K562 (cell line): ENCODE measurements around the gene LRP1-AS. TPM values are rescaled to one million over a fixed set of nuclear protein-coding genes. Genes with fewer than 3 reads are reported as not detected.

Experiments used
- BRF2 ChIP-seq: IDR thresholded peaks from 3 replicates; pipeline ENCODE4 v1.6.1; 2011; ENCODE audit warnings: borderline replicate concordance, mild to moderate bottlenecking; ENCODE audit not compliant: insufficient read length, insufficient read depth
- CREM ChIP-seq: IDR thresholded peaks from 2 replicates; pipeline ENCODE4 v1.6.1; 2014; ENCODE audit warnings: antibody characterized with exemption, low read depth
- HOXB6 ChIP-seq: fragments of 250-450 bp; sonication (Bioruptor Pico); IDR thresholded peaks from 2 replicates; pipeline ENCODE4 v1.5.1; 2022; ENCODE audit warnings: mild to moderate bottlenecking, borderline replicate concordance
- KAT2B ChIP-seq: IDR thresholded peaks from one replicate; pipeline ENCODE4 v1.6.1; 2012; ENCODE audit warnings: low read depth, mild to moderate bottlenecking, control low read depth, inconsistent platforms, low read length, moderate library complexity
- KAT8 ChIP-seq: fragments of 450-650 bp; IDR thresholded peaks from 2 replicates; pipeline ENCODE4 v1.6.1; 2016; ENCODE audit warnings: low read depth, mild to moderate bottlenecking
- KLF1 ChIP-seq: fragments of 450-650 bp; IDR thresholded peaks from 2 replicates; pipeline ENCODE4 v1.6.1; 2016; ENCODE audit warnings: missing genetic modification characterization, missing compliant biosample characterization
- KLF10 ChIP-seq: fragments of 250-450 bp; sonication (Bioruptor Pico); IDR thresholded peaks from 2 replicates; pipeline ENCODE4 v1.6.1; 2021; ENCODE audit warnings: matching md5 sums
- MAZ ChIP-seq, 2 experiments: fragments of 450-650 bp in 1 of 2; sonication (generic) in 1 of 2; formaldehyde crosslinking; IDR thresholded peaks in 1 of 2; conservative IDR thresholded peaks in 1 of 2; 2 replicates each; pipeline versions ENCODE4 v1.4.0 to v1.5.0; 2020; ENCODE audit warnings: mild to moderate bottlenecking in 1 of 2, missing genetic modification reagents in 1 of 2
- PHTF2 ChIP-seq: fragments of 250-450 bp; sonication (Bioruptor Pico); IDR thresholded peaks from 2 replicates; pipeline ENCODE4 v1.5.0; 2021; ENCODE audit warnings: mild to moderate bottlenecking
- PRDM10 ChIP-seq: fragments of 450-650 bp; IDR thresholded peaks from 2 replicates; pipeline ENCODE4 v1.6.1; 2018; ENCODE audit not compliant: partially characterized antibody
- RBBP5 ChIP-seq: fragments of 200-600 bp; sonication (generic); IDR thresholded peaks from 2 replicates; pipeline ENCODE4 v1.6.1; 2012; ENCODE audit warnings: borderline replicate concordance, mild to moderate bottlenecking, low read length, control low read depth, inconsistent platforms; ENCODE audit not compliant: insufficient read depth, poor library complexity, severe bottlenecking
- SAFB2 ChIP-seq: fragments of 200-400 bp; formaldehyde crosslinking; IDR thresholded peaks from 2 replicates; pipeline ENCODE4 v1.6.1; 2018; ENCODE audit warnings: borderline replicate concordance, low read length, low read depth, moderate library complexity; ENCODE audit not compliant: severe bottlenecking
- SMAD1 ChIP-seq: fragments of 150-350 bp; IDR thresholded peaks from 2 replicates; pipeline ENCODE4 v1.6.1; 2014; ENCODE audit warnings: low read length, low read depth; ENCODE audit not compliant: partially characterized antibody
- SMARCB1 ChIP-seq: IDR thresholded peaks from 2 replicates; pipeline ENCODE4 v1.6.1; 2011; ENCODE audit warnings: improper control_type of control experiment, low read depth; ENCODE audit not compliant: insufficient read length
- STAT5B ChIP-seq: fragments of 250-450 bp; sonication (Bioruptor Pico); IDR thresholded peaks from 2 replicates; pipeline ENCODE4 v1.8.0; 2021; ENCODE audit warnings: mild to moderate bottlenecking, inconsistent platforms
- TOE1 ChIP-seq, 2 experiments: fragments of 450-650 bp in 1 of 2; sonication (generic) in 1 of 2; formaldehyde crosslinking in 1 of 2; IDR thresholded peaks; 2 replicates each; pipeline versions ENCODE4 v1.7.1 to v1.8.0; 2016 to 2022; ENCODE audit warnings: borderline replicate concordance in 2 of 2, mild to moderate bottlenecking in 2 of 2, antibody characterized with exemption in 1 of 2, inconsistent platforms in 1 of 2, low read depth in 1 of 2, missing genetic modification reagents in 1 of 2, moderate library complexity in 1 of 2
- ZBTB26 ChIP-seq: fragments of 450-650 bp; formaldehyde crosslinking; IDR thresholded peaks from 2 replicates; pipeline ENCODE4 v1.4.0; 2022; ENCODE audit warnings: missing genetic modification characterization
- ZBTB7A ChIP-seq: IDR thresholded peaks from 2 replicates; pipeline ENCODE4 v1.6.1; 2011; ENCODE audit warnings: low read depth, mild to moderate bottlenecking, low read length, moderate library complexity, borderline replicate concordance; ENCODE audit not compliant: control insufficient read depth
- ZFPM2 ChIP-seq: fragments of 250-450 bp; sonication (Bioruptor Pico); IDR thresholded peaks from 2 replicates; pipeline ENCODE4 v1.5.1; 2022; ENCODE audit warnings: mild to moderate bottlenecking
- ZNF444 ChIP-seq: fragments of 250-450 bp; sonication (Bioruptor Pico); IDR thresholded peaks from 2 replicates; pipeline ENCODE4 v1.4.0; 2020; ENCODE audit warnings: mild to moderate bottlenecking, moderate library complexity
- polyA plus RNA-seq, 8 experiments: library from polyadenylated mRNA; depleted of rRNA in 4 of 8; stranded (reverse) in 5 of 8; unstranded in 3 of 8; fragments of >200 nt; fragmentation: Nextera tagmentation in 2 of 8; fragmentation: Illumina TruSeq in 1 of 8; extraction: Ambion mirVana in 2 of 8; extraction: Trizol in 1 of 8; gene quantifications; 2 replicates each; pipeline versions ENCODE4 v1.2.1 to v1.2.3, GENCODE V29; 2011 to 2014; ENCODE audit warnings: inconsistent platforms in 1 of 8, missing spikeins in 1 of 8
- total RNA-seq, 7 experiments: library from RNA; depleted of rRNA in 6 of 7; stranded (reverse); fragments of >200 nt in 6 of 7; fragmentation: Illumina TruSeq in 2 of 7; extraction: Trizol in 2 of 7; gene quantifications; 2 replicates each; pipeline versions ENCODE4 v1.2.1 to v1.2.3, GENCODE V29; 2011 to 2021; ENCODE audit warnings: low replicate concordance in 1 of 7

LRP1-AS gene
- total and polyA plus RNA-seq, 9 of the 15 experiments (the other 6 are each of a cell fraction or from before 2014, with no cell fraction given), result not detected

- TF ChIP-seq MAZ (CRISPR knock-in tag; conservative IDR thresholded peaks at IDR 0.05 in 1 of 2, IDR thresholded peaks at IDR 0.05 in 1 of 2), result peak in 1 of 2 experiments; percentile 22; a peak in 2 of 4 replicates
- no peak for TF ChIP-seq SMAD1
- TF ChIP-seq TOE1 (IDR thresholded peaks at IDR 0.05; ENCODE audit: borderline replicate concordance), result no peak
- TF ChIP-seq TOE1 (CRISPR knock-in tag; IDR thresholded peaks at IDR 0.05; ENCODE audit: borderline replicate concordance, low read depth), result no peak
- no peak for TF ChIP-seq KLF10 (CRISPR knock-in tag)
- TF ChIP-seq KLF1 (tag), result no peak
- no peak for TF ChIP-seq SMARCB1
- TF ChIP-seq CREM, result no peak
- no peak for TF ChIP-seq STAT5B
- peak; percentile 91 for TF ChIP-seq PRDM10
- TF ChIP-seq ZBTB7A, result peak; percentile 86
- TF ChIP-seq SAFB2, result no peak
- no peak for TF ChIP-seq HOXB6 (CRISPR knock-in tag)
- TF ChIP-seq RBBP5, result peak; percentile 52
- TF ChIP-seq BRF2, result no peak
- TF ChIP-seq ZFPM2 (CRISPR knock-in tag), result no peak
- no peak for TF ChIP-seq KAT8
- TF ChIP-seq ZBTB26 (CRISPR knock-in tag), result no peak
- TF ChIP-seq KAT2B, result no peak
- TF ChIP-seq ZNF444 (CRISPR knock-in tag), result peak; percentile 67; the same call in 1 of the 2 replicates
- TF ChIP-seq PHTF2, result no peak
These were observed 19.5 kb downstream of the LRP1-AS start, which contains the start of gene LRP1 (continued) for GRCh38 chr12:57127726-57128518.
